HepG2 (cell line): ENCODE results near the gene PHACTR1. TPM values are rescaled to one million over a fixed set of nuclear protein-coding genes. Genes with fewer than 3 reads are reported as not detected.
A peak's percentile ranks its signal among the peaks of the same experiment; 100 is the strongest.

Source experiments
- CREB1 ChIP-seq, 2 experiments: fragments of 450-650 bp in 1 of 2; IDR thresholded peaks; 2 replicates each; pipeline ENCODE4 v1.6.1; 2016 to 2017; ENCODE audit warnings: control low read depth in 1 of 2, mild to moderate bottlenecking in 1 of 2, missing compliant biosample characterization in 1 of 2, missing genetic modification characterization in 1 of 2
- GTF3A ChIP-seq: sonication (generic); formaldehyde crosslinking; conservative IDR thresholded peaks from 2 replicates; pipeline ENCODE4 v1.4.0; 2020; ENCODE audit warnings: mild to moderate bottlenecking, missing genetic modification reagents
- JUNB ChIP-seq: sonication (generic); formaldehyde crosslinking; IDR thresholded peaks from 2 replicates; pipeline ENCODE4 v1.8.0; 2022; ENCODE audit warnings: missing genetic modification reagents, mild to moderate bottlenecking, borderline replicate concordance
- MIER3 ChIP-seq: IDR thresholded peaks from 2 replicates; pipeline ENCODE4 v1.6.1; 2016; ENCODE audit warnings: missing compliant biosample characterization, borderline replicate concordance
- MIXL1 ChIP-seq: IDR thresholded peaks from 2 replicates; pipeline ENCODE4 v1.6.1; 2016
- MXI1 ChIP-seq: IDR thresholded peaks from 3 replicates; pipeline ENCODE4 v1.6.1; 2012; ENCODE audit warnings: low read depth, low read length, inconsistent platforms, borderline replicate concordance
- NFKB2 ChIP-seq: sonication (generic); formaldehyde crosslinking; IDR thresholded peaks from 2 replicates; pipeline ENCODE4 v1.4.0; 2020; ENCODE audit warnings: missing genetic modification reagents, borderline replicate concordance
- PHF21A ChIP-seq: sonication (generic); formaldehyde crosslinking; IDR thresholded peaks from 2 replicates; pipeline ENCODE4 v1.5.0; 2020; ENCODE audit warnings: mild to moderate bottlenecking, missing genetic modification reagents
- POGZ ChIP-seq: sonication (generic); formaldehyde crosslinking; IDR thresholded peaks from 2 replicates; pipeline ENCODE4 v1.4.0; 2020; ENCODE audit warnings: mild to moderate bottlenecking, missing genetic modification reagents
- RELA ChIP-seq: sonication (generic); formaldehyde crosslinking; IDR thresholded peaks from 2 replicates; pipeline ENCODE4 v1.4.0; 2020; ENCODE audit warnings: missing genetic modification reagents
- SALL2 ChIP-seq: sonication (generic); formaldehyde crosslinking; IDR thresholded peaks from 2 replicates; pipeline ENCODE4 v1.8.1; 2023; ENCODE audit warnings: mild to moderate bottlenecking, missing genetic modification reagents, inconsistent platforms
- SMC3 ChIP-seq: IDR thresholded peaks from 2 replicates; pipeline ENCODE4 v1.6.1; 2011; ENCODE audit warnings: low read length, improper control_type of control experiment
- ZMAT5 ChIP-seq: sonication (generic); formaldehyde crosslinking; IDR thresholded peaks from 2 replicates; pipeline ENCODE4 v1.5.0; 2020; ENCODE audit warnings: mild to moderate bottlenecking, low read depth, missing genetic modification reagents, borderline replicate concordance
- ZNF275 ChIP-seq: sonication (generic); formaldehyde crosslinking; IDR thresholded peaks from 2 replicates; pipeline ENCODE4 v1.8.0; 2022; ENCODE audit warnings: missing genetic modification reagents, mild to moderate bottlenecking, inconsistent platforms, borderline replicate concordance
- ZNF281 ChIP-seq: sonication (generic); formaldehyde crosslinking; IDR thresholded peaks from 2 replicates; pipeline ENCODE4 v1.4.0; 2020; ENCODE audit warnings: missing genetic modification reagents, borderline replicate concordance
- ZNF34 ChIP-seq: sonication (generic); formaldehyde crosslinking; IDR thresholded peaks from 2 replicates; pipeline ENCODE4 v1.4.0; 2020; ENCODE audit warnings: mild to moderate bottlenecking, missing genetic modification reagents, borderline replicate concordance
- ZNF468 ChIP-seq: sonication (generic); formaldehyde crosslinking; IDR thresholded peaks from 2 replicates; pipeline ENCODE4 v1.8.0; 2022; ENCODE audit warnings: mild to moderate bottlenecking, moderate library complexity, missing genetic modification reagents
- ZNF512 ChIP-seq: sonication (generic); formaldehyde crosslinking; IDR thresholded peaks from 2 replicates; pipeline ENCODE4 v1.4.0; 2020; ENCODE audit warnings: mild to moderate bottlenecking, missing genetic modification reagents
- ZNF513 ChIP-seq: sonication (generic); formaldehyde crosslinking; conservative IDR thresholded peaks from 2 replicates; pipeline ENCODE4 v1.5.0; 2020; ENCODE audit warnings: missing genetic modification reagents
- ZNF678 ChIP-seq: sonication (generic); formaldehyde crosslinking; IDR thresholded peaks from 2 replicates; pipeline ENCODE4 v1.4.0; 2020; ENCODE audit warnings: mild to moderate bottlenecking, missing genetic modification reagents
- ZNF691 ChIP-seq: sonication (generic); formaldehyde crosslinking; IDR thresholded peaks from 2 replicates; pipeline ENCODE4 v1.4.0; 2020; ENCODE audit warnings: missing genetic modification reagents, low read depth, mild to moderate bottlenecking, borderline replicate concordance
- ZNF766 ChIP-seq: sonication (generic); formaldehyde crosslinking; IDR thresholded peaks from 2 replicates; pipeline ENCODE4 v1.5.0; 2020; ENCODE audit warnings: missing genetic modification reagents, borderline replicate concordance
- polyA plus RNA-seq, 8 experiments: library from polyadenylated mRNA; depleted of rRNA in 3 of 8; stranded (reverse) in 7 of 8; unstranded in 1 of 8; fragments of >200 nt; fragmentation: Illumina TruSeq in 4 of 8; extraction: Trizol in 4 of 8; gene quantifications; 2 replicates each; pipeline versions ENCODE4 v1.2.1 to v1.2.3, GENCODE V29; 2011 to 2016; ENCODE audit warnings: low read depth in 4 of 8, missing spikeins in 1 of 8, mixed read lengths in 1 of 8; ENCODE audit not compliant: insufficient read depth in 1 of 8
- total RNA-seq, 5 experiments: library from RNA; depleted of rRNA; stranded (reverse); fragments of >200 nt; fragmentation: Illumina TruSeq; extraction: Trizol; gene quantifications; 2 replicates each; pipeline ENCODE4 v1.2.3, GENCODE V29; 2016; ENCODE audit warnings: low read depth in 1 of 5

PHACTR1 gene
- total and polyA plus RNA-seq, 2 of the 13 experiments (the other 11 are each of a cell fraction or from before 2014, with no cell fraction given): 0.09 TPM; not detected in 1

GRCh38 chr6:13289789-13290318, 573.3 kb downstream of the PHACTR1 start (continued):
- TF ChIP-seq RELA (CRISPR knock-in tag) (no peak), ZMAT5 (CRISPR knock-in tag) (no peak), ZNF766 (CRISPR knock-in tag) (no peak), SALL2 (CRISPR knock-in tag) (no peak), PHF21A (peak; percentile 89), MIXL1 (CRISPR knock-in tag) (peak; percentile 61; the same call in 1 of the 2 replicates), CREB1 (IDR thresholded peaks at IDR 0.05) (no peak), CREB1 (CRISPR knock-in tag; IDR thresholded peaks at IDR 0.05) (peak; percentile 73), MXI1 (peak; percentile 31; the same call in 1 of the 3 replicates), ZNF275 (CRISPR knock-in tag) (no peak), MIER3 (no peak), ZNF468 (CRISPR knock-in tag) (no peak), NFKB2 (no peak), ZNF691 (CRISPR knock-in tag) (no peak), ZNF678 (CRISPR knock-in tag) (no peak), ZNF34 (CRISPR knock-in tag) (no peak), ZNF281 (CRISPR knock-in tag) (peak; percentile 45; the same call in 1 of the 2 replicates), JUNB (CRISPR knock-in tag) (no peak), ZNF513 (CRISPR knock-in tag) (no peak), GTF3A (CRISPR knock-in tag) (no peak), ZNF512 (CRISPR knock-in tag) (no peak), POGZ (CRISPR knock-in tag) (peak; percentile 63; the same call in 1 of the 2 replicates), SMC3 (no peak; the same call in 1 of the 2 replicates)
